TTC549 (cell line): ENCODE measurements around the gene ZNF853.

Experiments
- FAIRE-seq: peaks from 2 replicates; lab custom pipeline; 2012; peaks lifted over from hg19 to GRCh38; lab: Jason Lieb, UNC

ZNF853 gene

GRCh38 chr7:6636741-6637543 is 21.5 kb downstream of the ZNF853 start, which contains the start of gene ZNF316:
TSS of gene ZNF316 (plus strand) at chr7:6637318. CDS start at chr7:6642410, 5,092 bp downstream.
- no peak for FAIRE-seq

- FAIRE-seq = no peak
Measured at GRCh38 chr7:6637544-6638229, 22.3 kb downstream of the ZNF853 start.

- FAIRE-seq = no peak
Measured at GRCh38 chr7:6639032-6639431, 23.6 kb downstream of the ZNF853 start.

GRCh38 chr7:6639627-6640026 is 24.2 kb downstream of the ZNF853 start:
- FAIRE-seq = no peak

GRCh38 chr7:6640246-6640721 is 24.9 kb downstream of the ZNF853 start:
- no peak for FAIRE-seq

GRCh38 chr7:6641305-6642035 is 26.1 kb downstream of the ZNF853 start:
- FAIRE-seq = no peak

- FAIRE-seq = no peak
Measured at GRCh38 chr7:6642239-6642839, 26.9 kb downstream of the ZNF853 start.

GRCh38 chr7:6642861-6643640 is 27.6 kb downstream of the ZNF853 start:
- no peak for FAIRE-seq

GRCh38 chr7:6643915-6644625 is 28.7 kb downstream of the ZNF853 start:
- FAIRE-seq = no peak

GRCh38 chr7:6644728-6645127 is 29.3 kb downstream of the ZNF853 start:
- no peak for FAIRE-seq

- no peak for FAIRE-seq
Measured at GRCh38 chr7:6646465-6646864, 31.1 kb downstream of the ZNF853 start.

- no peak for FAIRE-seq
Measured at GRCh38 chr7:6647080-6647479, 31.7 kb downstream of the ZNF853 start.

- no peak for FAIRE-seq
Measured at GRCh38 chr7:6647541-6647940, 32.1 kb downstream of the ZNF853 start.

GRCh38 chr7:6648066-6648814 is 32.8 kb downstream of the ZNF853 start:
- no peak for FAIRE-seq

- no peak for FAIRE-seq
Measured at GRCh38 chr7:6648815-6649104, 33.4 kb downstream of the ZNF853 start.

GRCh38 chr7:6649241-6649961 is 34.0 kb downstream of the ZNF853 start:
- FAIRE-seq = no peak

- FAIRE-seq = no peak
Measured at GRCh38 chr7:6650086-6650485, 34.7 kb downstream of the ZNF853 start.

- FAIRE-seq = no peak
Measured at GRCh38 chr7:6650521-6651011, 35.2 kb downstream of the ZNF853 start.

GRCh38 chr7:6651851-6652445 is 36.5 kb downstream of the ZNF853 start:
- FAIRE-seq = no peak
